Inflammatory macrophage treated with lipopolysaccharide for 1 hour (primary cell): ENCODE measurements around the gene MVD.

Source experiments
- DNase-seq, 2 donors: peaks; one replicate each; pipeline ENCODE4 v3.0.0-alpha.2; 2020 to 2022

The MVD gene

GRCh38 chr16:88654363-88655052, 8.4 kb downstream of the MVD start:
- DNase-seq: no peak

GRCh38 chr16:88653596-88654362, 9.1 kb downstream of the MVD start:
- no peak for DNase-seq

GRCh38 chr16:88653101-88653500, 9.8 kb downstream of the MVD start:
- no peak for DNase-seq

GRCh38 chr16:88652762-88653063, 10.2 kb downstream of the MVD start:
- no peak for DNase-seq

GRCh38 chr16:88651989-88652761, 10.7 kb downstream of the MVD start:
- DNase-seq: no peak

GRCh38 chr16:88651276-88651988, 11.5 kb downstream of the MVD start:
- peak; percentile 92 to 94 for DNase-seq

- DNase-seq: peak; percentile 90 to 92
Observed at GRCh38 chr16:88650749-88651275, 12.1 kb downstream of the MVD start, which contains the start of gene CYBA. TSS of gene CYBA (minus strand) at chr16:88651053. CDS start at chr16:88651013, 40 bp downstream.

- DNase-seq: peak; percentile 57 to 60
Observed at GRCh38 chr16:88649924-88650748, 12.8 kb downstream of the MVD start.

- no peak for DNase-seq
Observed at GRCh38 chr16:88649195-88649923, 13.5 kb downstream of the MVD start.

- DNase-seq: no peak
Observed at GRCh38 chr16:88647178-88648070, 15.5 kb downstream of the MVD start.

- no peak for DNase-seq
Observed at GRCh38 chr16:88646345-88647034, 16.4 kb downstream of the MVD start.

- DNase-seq: no peak
Observed at GRCh38 chr16:88645941-88646340, 16.9 kb downstream of the MVD start.

GRCh38 chr16:88645455-88645854, 17.4 kb downstream of the MVD start:
- no peak for DNase-seq

- no peak for DNase-seq
Observed at GRCh38 chr16:88643644-88643932, 19.3 kb downstream of the MVD start.

- no peak for DNase-seq
Observed at GRCh38 chr16:88642881-88643643, 19.8 kb downstream of the MVD start.

- no peak for DNase-seq
Observed at GRCh38 chr16:88640498-88641247, 22.2 kb downstream of the MVD start.

GRCh38 chr16:88640039-88640495, 22.8 kb downstream of the MVD start:
- no peak for DNase-seq
